Tibial nerve (tissue), 4 donors: Measurements from ENCODE around the gene BNC2.

Source experiments
- CTCF ChIP-seq, 5 experiments: fragments of 200-600 bp in 3 of 5; fragments of 450-650 bp in 2 of 5; sonication (generic) in 3 of 5; IDR thresholded peaks; one replicate each; pipeline ENCODE4 v1.5.1; 2016 to 2019; ENCODE audit warnings: antibody characterized with exemption in 5 of 5, mild to moderate bottlenecking in 3 of 5, moderate library complexity in 2 of 5
- EP300 ChIP-seq, 2 donors: sonication (generic); formaldehyde crosslinking; IDR thresholded peaks; one replicate each; pipeline ENCODE4 v1.6.1; 2017; ENCODE audit warnings: antibody characterized with exemption in 2 of 2, mild to moderate bottlenecking in 1 of 2
- POLR2A ChIP-seq, 2 donors: fragments of 450-650 bp; IDR thresholded peaks; one replicate each; pipeline ENCODE4 v1.6.1; 2017; ENCODE audit warnings: antibody characterized with exemption in 2 of 2, mild to moderate bottlenecking in 2 of 2, moderate library complexity in 2 of 2

- TF ChIP-seq CTCF (IDR thresholded peaks at IDR 0.05) (no peak), POLR2A (IDR thresholded peaks at IDR 0.05) (no peak), EP300 (IDR thresholded peaks at IDR 0.05) (no peak)
These were observed 201.7 kb downstream of the BNC2 start for GRCh38 chr9:16668734-16669295.
